SHP77 treated with DMSO at 0.1 percent for 48 hours (cell line): ENCODE measurements around the gene DYNLT1.
"Not testable (repeated sequence)": the region's sequence is repeated elsewhere in the genome, so short reads cannot be mapped to it uniquely, and the experiment has no call there.

ENCODE experiments used
- DNase-seq: peaks from one replicate; lab custom pipeline; 2025; lab: John Stamatoyannopoulos, UW

DYNLT1 gene

DNA sequence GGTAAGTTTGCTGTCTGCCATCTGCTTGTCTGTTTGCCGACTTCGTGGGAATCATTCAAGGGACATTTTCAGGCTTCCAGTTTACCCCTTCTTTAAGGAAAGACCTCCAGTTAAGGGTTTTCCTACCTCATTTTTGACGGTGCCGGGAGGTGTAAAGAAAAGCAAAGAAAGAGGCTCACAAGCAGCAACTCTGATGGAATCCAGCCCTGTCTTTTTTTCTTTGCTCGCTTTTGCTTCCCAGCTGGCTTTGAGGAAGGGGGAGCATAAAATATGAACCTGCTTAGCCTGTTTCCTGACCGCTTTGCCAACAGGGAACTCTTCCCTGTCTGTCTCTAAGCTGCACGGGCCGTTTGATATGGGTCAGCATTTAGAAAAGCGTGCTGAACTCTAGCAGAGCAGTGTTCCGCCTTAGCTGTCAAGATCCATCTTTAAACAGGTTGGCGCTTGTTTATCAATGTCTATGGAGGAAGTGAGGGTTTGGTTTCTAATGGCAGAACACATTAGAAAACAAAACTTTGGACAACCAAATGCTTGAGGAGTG, 19.2 kb upstream of the DYNLT1 start:
- no peak for DNase-seq

DNA sequence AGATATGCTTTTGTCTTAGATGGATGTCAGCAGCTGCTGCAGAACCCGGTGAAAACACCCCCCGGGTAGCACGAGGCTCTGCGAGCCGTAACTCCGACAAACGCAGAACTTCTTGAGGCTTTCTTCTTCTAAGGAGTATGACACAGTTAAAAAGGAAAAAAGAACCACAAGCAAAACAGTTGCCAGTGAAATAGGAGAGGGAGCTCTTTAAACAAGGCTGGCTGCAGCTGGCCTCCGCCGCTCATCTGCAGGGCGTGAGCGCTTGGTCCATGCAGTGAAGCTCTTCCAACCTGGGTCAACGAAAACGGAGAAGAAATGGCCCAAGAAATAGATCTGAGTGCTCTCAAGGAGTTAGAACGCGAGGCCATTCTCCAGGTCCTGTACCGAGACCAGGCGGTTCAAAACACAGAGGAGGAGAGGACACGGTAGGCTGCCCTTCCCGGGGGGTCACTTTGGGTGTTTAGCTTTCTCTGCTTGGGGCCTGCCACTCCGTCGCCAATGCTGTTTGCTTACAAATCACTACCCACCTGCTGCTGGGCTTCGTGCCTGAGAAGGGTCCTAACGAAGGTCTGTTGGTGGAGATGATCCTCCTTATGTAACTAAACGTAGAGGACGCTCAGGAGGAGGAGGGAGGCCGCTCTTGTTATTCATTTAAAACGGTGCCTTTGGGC, 18.5 kb upstream of the DYNLT1 start:
- DNase-seq: peak; percentile 69

DNA sequence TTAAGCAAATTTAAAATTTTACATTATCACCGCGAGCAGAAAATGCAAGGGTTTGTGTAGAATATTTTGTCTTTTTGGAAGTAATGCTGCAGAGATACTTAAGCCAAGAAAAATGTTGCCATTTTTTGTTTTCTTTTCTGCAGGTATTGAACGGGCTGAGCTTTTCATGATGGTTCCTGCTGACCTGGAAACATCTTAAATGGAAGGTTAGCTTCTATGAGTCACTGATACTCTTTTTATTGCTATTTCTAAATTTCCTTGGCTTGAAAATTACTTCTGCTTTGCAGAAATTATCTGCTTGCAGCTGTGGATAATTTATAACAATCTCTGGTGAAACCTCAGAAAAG, 18.0 kb upstream of the DYNLT1 start:
- DNase-seq: no peak

DNA sequence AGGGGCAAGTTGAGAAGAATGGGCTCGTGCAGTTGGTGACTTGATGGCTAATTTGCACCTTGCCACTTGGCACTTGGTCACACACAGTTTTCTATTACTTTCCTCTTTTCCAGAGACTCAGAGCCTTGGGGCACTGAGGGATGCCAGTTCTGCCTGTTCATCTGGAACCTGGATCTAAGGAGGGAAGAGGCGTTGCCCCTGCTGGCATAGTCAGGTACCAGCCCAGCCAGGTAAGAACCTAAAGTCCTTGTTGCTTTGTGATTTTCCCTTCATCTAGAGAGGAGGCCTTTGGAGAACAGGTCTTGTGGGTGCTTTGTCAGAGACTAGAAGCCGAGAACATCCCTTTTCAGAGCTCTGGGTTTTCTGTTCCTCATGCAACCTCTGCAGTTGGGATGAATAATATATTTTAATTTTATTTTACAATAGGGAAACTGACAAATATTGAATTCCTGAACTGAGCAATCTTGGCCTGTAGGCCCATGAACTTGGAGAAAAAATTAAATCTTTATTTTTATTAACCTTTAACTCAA, 16.7 kb upstream of the DYNLT1 start:
- no peak for DNase-seq

DNA sequence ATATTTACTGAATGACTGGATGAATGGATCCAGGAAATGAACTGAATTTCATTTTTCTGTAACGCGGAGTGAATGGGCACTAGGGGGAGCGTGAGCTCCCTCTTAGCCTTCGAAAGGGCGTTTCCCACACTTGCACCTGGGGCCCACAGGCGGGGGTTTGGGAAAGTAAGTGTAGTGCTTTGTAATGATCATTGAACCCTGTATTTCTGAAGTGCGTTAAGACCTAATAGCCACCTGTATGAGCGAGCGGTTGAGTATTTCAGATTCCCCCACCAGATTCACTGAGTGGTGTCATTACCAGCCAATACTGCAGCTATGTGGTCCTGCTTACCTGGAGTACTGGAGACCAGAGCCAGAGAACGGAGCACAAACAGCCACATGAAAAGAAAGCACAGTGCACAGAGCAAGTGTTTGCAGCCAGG, 15.8 kb upstream of the DYNLT1 start:
- DNase-seq: peak; percentile 33

- DNase-seq: not testable (repeated sequence)
These were observed 12.4 kb upstream of the DYNLT1 start for GRCh38 chr6:158656986-158657385.

DNA sequence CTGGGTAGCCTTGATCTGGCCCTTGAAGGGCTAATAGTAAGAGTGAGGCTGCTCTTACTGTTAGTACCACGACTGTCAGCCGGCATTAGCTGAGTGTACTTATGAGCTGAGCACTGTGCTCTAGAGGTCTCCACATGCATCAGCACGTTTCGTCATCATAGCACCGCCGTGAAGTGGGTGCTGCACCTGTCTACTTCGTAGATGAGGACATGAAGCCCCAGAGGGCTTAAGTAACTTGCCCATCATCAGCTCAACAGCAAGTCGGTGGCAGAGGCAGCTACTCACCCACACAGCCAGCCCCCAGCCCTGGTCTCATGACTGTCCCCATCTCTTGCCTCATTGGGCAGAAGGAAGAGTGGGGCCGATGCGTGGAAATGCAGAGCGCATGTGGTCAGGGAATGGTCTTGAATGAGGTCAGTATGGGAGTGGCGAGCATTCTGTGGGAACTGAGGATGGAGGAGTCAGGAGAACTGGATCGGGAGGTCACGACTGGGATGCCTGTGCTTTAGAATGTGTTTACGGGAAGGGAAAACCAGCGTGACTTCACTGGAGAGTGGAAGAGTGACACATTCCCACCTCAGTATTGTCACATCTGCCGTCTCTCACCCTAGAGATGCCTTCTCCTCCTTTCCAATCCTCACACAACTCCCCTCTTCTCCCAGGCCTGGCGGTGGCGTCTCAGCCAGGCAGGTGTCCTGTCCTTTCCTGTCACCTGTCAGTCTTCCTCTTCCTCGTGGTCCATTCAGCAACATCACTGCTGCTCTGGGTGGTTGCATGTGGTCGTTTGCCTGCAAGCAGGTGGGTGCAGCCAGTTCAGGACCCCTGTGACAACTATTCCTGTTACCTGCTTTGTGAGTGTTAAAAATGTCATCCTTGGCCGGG, 11.3 kb upstream of the DYNLT1 start:
- DNase-seq: peak; percentile 92

DNA sequence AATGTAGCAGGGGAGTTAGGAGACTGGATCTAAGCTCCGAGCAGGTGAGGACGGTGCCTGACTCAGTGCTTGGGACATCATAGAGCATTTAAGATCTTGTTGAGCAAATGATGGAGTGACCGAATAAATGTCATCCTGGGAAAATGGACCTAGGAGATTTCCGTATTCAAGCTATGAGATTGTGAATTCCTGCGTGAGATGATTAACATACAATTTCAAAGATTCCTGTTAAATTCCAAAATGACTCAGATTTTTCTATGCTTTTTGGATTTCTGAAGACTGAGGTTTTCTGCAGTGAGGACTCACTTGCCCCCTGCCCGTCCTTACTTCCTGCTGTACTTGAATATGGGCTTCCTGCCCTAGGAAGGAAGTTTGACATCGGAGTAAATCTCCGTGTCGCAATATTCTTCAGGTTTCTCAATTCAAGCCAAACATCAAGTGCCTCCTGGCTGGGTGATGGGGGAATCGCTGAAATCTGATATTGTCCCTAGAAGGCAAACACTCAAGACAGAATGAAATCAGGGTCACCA, 10.5 kb upstream of the DYNLT1 start:
- DNase-seq: peak; percentile 46

DNA sequence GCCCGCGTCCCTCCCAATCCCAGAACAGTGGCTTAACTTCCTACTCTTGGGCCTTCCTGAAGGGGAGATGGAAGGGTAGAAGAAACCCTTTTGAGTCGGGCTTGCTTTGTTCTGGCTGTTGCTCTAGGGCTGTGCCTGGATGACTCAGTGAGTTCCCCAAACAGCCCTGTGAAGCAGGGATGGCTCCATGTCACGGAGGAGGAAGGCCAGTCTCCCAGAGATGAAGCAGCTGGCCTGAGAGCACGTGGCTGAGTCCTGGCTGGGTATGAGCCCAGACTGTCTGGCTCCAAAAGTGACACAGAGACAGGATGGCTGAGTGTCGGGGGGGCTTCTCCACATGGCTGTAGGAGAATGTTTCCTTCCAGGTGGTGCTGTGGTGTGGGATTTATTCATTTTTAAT, 10.0 kb upstream of the DYNLT1 start:
- DNase-seq: peak; percentile 70

DNA sequence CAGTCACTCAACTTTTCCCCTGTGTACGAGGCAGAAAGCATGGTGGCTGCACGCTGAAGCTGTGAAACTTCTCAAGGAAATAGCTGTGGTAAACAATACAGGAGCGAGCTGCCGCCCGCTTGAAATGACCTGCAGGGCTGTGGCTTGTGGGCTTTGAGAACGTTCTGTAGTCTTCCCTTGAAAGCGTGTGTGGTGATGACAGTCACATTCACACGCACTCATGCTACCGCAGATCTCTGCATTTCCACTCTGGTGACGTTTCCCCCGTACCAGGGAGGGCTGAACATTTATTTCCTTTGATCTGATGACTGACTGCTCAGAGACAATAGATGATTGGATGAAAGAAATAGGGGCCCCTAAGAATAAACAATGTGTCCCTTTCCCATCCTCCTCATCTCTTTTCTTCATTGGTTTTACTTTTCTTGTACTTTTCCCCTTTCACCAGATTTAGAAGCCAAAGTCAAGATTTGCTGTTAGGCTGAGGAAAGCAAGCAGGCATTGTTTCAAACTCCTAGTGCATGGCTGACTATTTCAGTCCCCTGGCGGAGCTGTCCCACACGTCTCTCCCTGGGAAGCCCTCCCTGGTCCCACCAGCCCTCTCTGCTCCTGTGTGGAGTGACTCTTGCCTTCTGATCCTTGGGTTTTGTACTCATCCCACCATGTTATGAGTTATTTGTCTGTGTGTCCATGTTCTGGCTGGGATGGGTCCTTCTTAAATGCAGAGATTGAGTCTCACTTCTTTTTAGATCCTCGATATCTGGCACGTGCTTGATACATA, 9.2 kb upstream of the DYNLT1 start:
- no peak for DNase-seq

DNA sequence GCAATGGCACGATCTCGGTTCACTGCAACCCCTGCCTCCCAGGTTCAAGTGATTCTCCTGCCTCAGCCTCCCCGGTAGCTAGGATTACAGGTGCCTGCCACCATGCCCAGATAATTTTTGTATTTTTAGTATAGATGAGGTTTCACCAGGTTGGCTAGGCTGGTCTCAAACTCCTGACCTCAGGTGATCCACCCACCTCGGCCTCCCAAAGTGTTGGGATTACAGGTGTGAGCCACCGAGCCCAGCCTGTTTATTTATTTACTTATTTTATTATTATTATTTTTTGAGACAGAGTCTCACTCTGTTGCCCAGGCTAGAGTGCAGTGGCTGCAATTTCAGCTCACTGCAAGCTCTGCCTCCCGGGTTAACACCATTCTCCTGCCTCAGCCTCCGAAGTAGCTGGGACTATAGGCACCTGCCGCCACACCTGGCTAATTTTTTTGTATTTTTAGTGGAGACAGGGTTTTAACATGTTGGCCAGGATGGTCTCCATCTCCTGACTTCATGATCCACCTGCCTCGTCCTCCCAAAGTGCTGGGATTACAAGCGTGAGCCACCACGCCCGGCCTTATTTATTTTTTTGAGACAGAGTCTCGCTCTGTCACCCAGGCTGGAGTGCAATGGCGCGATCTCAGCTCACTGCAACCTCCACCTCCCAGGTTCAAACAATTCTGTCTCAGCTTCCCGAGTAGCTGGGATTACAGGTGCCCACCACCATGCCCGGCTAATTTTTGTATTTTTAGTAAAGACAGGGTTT, 7.6 kb upstream of the DYNLT1 start:
- not testable (repeated sequence) for DNase-seq

DNA sequence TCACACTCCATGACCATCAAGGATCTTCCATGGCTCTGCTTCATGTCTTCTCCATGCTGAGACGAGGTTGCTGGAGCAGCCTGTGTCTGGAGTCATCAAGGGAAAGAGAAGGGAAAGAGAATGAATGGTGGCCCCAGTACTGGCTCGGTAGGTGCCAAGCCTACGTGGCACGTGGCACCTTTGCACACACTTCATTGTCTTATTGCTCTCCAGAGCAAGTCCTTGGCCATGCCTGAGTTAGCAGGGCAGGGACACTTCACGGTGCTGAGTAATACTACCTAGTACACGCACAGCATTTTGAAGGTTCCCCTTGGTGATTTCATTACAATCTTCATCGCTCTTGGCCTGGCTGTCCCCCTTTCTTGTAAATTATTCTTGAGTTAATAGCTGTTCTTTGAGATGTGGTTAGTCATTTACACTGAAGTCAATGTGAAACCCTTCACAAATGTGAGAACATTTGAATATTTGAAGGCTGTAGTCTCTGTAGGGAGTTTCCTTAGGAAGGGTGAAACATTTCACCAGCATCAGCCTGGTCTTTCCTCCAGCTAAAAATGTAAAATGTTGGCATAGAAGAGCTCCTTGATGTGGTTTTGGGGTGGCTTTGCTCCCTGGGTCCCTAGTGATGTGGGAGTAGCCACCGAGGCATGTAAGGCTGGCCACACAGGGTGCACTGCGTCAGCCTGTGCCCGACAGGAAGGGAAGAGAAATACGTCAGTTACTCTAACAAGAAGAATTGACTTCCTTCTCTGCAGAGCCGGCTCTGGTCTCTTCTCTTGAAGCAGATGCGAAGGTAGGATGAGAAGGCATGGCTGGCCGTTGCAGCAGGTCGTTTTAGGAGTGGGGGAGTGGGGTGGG, 5.0 kb upstream of the DYNLT1 start, which contains the start of gene SYTL3:
SYTL3 (plus strand) TSS at position 766 of the 855 bp plus-strand sequence. CDS start 13,215 bp downstream, outside the sequence.
- DNase-seq: no peak

GRCh38 chr6:158648682-158649131, 4.2 kb upstream of the DYNLT1 start:
- DNase-seq: no peak

DNA sequence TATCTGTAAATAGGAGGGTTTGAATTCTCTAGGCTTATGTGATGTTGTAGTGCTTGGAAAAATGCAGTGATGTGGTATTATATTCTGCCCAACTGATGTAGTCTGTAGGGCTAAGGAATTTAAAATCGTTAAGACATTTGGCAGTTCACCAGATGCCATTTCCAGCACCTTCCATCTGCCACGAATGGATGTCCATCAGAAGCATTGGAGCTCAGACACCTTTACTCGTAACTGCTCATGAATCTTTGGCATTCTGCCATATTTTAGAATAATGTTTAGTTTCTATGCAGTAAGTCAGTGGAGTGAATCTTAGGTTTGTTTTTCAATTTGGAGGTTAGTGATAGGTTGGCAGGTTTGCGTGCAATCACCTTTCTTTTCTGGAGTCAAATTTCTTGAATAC, 3.0 kb upstream of the DYNLT1 start:
- DNase-seq: no peak

- DNase-seq: no peak
These were observed 1.7 kb upstream of the DYNLT1 start for GRCh38 chr6:158646023-158646910.

- DNase-seq: no peak
These were observed 800 bp upstream of the DYNLT1 start for GRCh38 chr6:158645064-158646022.

- DNase-seq: no peak
These were observed 710 bp downstream of the DYNLT1 start for GRCh38 chr6:158643836-158644230.
